K562 (cell line): ENCODE measurements around the gene ZBTB22. TPM values are rescaled to one million over a fixed set of nuclear protein-coding genes. Genes with fewer than 3 reads are reported as not detected.
A peak's percentile ranks its signal among the peaks of the same experiment; 100 is the strongest.

Experiments used
- ARNT ChIP-seq, 2 experiments: fragments of 450-650 bp; IDR thresholded peaks; 2 replicates each; pipeline ENCODE4 v1.6.1; 2016; ENCODE audit warnings: mild to moderate bottlenecking in 1 of 2
- CXXC5 ChIP-seq: fragments of 250-450 bp; sonication (Bioruptor Pico); IDR thresholded peaks from 2 replicates; pipeline ENCODE4 v1.8.0; 2022; ENCODE audit warnings: inconsistent platforms, mild to moderate bottlenecking, moderate library complexity
- DNMT1 ChIP-seq: fragments of 450-650 bp; IDR thresholded peaks from 2 replicates; pipeline ENCODE4 v1.6.1; 2016; ENCODE audit warnings: antibody characterized with exemption, mild to moderate bottlenecking
- GABPA ChIP-seq: fragments of 200-800 bp; sonication (Bioruptor generic); conservative IDR thresholded peaks from 2 replicates; pipeline ENCODE4 v1.6.1; 2016; ENCODE audit warnings: low read depth, missing genetic modification characterization, missing compliant biosample characterization
- HDAC1 ChIP-seq, 2 experiments: fragments of 450-650 bp; IDR thresholded peaks; 2 replicates each; pipeline ENCODE4 v1.6.1; 2016 to 2017; ENCODE audit warnings: inconsistent platforms in 1 of 2, mild to moderate bottlenecking in 1 of 2, moderate library complexity in 1 of 2
- MAFK ChIP-seq: IDR thresholded peaks from 2 replicates; pipeline ENCODE4 v1.6.1; 2011; ENCODE audit warnings: low read length, improper control_type of control experiment
- SMAD4 ChIP-seq: fragments of 250-450 bp; sonication (Bioruptor Pico); conservative IDR thresholded peaks from 2 replicates; pipeline ENCODE4 v1.8.0; 2021; ENCODE audit warnings: inconsistent platforms, mild to moderate bottlenecking, moderate library complexity
- SMARCC2 ChIP-seq: fragments of 450-650 bp; IDR thresholded peaks from 2 replicates; pipeline ENCODE4 v1.6.1; 2017; ENCODE audit warnings: antibody characterized with exemption, moderate library complexity, mild to moderate bottlenecking, low read depth
- TBP ChIP-seq: optimal IDR thresholded peaks from 2 replicates; pipeline ENCODE3; 2011; ENCODE audit warnings: low read depth, low read length, improper control_type of control experiment
- ZNF384 ChIP-seq: IDR thresholded peaks from 2 replicates; pipeline ENCODE4 v1.6.1; 2012; ENCODE audit warnings: low read depth, low read length, improper control_type of control experiment
- polyA plus RNA-seq, 8 experiments: library from polyadenylated mRNA; depleted of rRNA in 4 of 8; stranded (reverse) in 5 of 8; unstranded in 3 of 8; fragments of >200 nt; fragmentation: Nextera tagmentation in 2 of 8; fragmentation: Illumina TruSeq in 1 of 8; extraction: Ambion mirVana in 2 of 8; extraction: Trizol in 1 of 8; gene quantifications; 2 replicates each; pipeline versions ENCODE4 v1.2.1 to v1.2.3, GENCODE V29; 2011 to 2014; ENCODE audit warnings: inconsistent platforms in 1 of 8, missing spikeins in 1 of 8
- total RNA-seq, 7 experiments: library from RNA; depleted of rRNA in 6 of 7; stranded (reverse); fragments of >200 nt in 6 of 7; fragmentation: Illumina TruSeq in 2 of 7; extraction: Trizol in 2 of 7; gene quantifications; 2 replicates each; pipeline versions ENCODE4 v1.2.1 to v1.2.3, GENCODE V29; 2011 to 2021; ENCODE audit warnings: low replicate concordance in 1 of 7
- TF ChIP-seq, protein P1 (sequence below): IDR thresholded peaks from 2 replicates; pipeline ENCODE4 v1.6.1; 2016; ENCODE audit warnings: missing genetic modification characterization, missing compliant biosample characterization
- TF ChIP-seq, protein P2 (sequence below), 2 experiments: fragments of 450-650 bp in 1 of 2; sonication (generic) in 1 of 2; formaldehyde crosslinking in 1 of 2; IDR thresholded peaks in 1 of 2; conservative IDR thresholded peaks in 1 of 2; 2 replicates each; pipeline versions ENCODE4 v1.6.1 to v1.8.1; 2016 to 2023; ENCODE audit warnings: mild to moderate bottlenecking in 2 of 2, moderate library complexity in 2 of 2, inconsistent platforms in 1 of 2, missing genetic modification reagents in 1 of 2
- TF ChIP-seq, protein P3 (sequence below): sonication (generic); formaldehyde crosslinking; IDR thresholded peaks from 2 replicates; pipeline ENCODE4 v1.8.0; 2022; ENCODE audit warnings: mild to moderate bottlenecking, missing genetic modification reagents
- TF ChIP-seq, protein P4 (sequence below): fragments of 450-650 bp; IDR thresholded peaks from 2 replicates; pipeline ENCODE4 v1.7.0; 2016; ENCODE audit warnings: borderline replicate concordance
- TF ChIP-seq, protein P5 (sequence below), 3 experiments: IDR thresholded peaks in 2 of 3; conservative IDR thresholded peaks in 1 of 3; 2 replicates each; pipeline ENCODE4 v1.5.1; 2011 to 2012; ENCODE audit warnings: low read length in 3 of 3, mild to moderate bottlenecking in 3 of 3, control low read depth in 2 of 3, improper control_type of control experiment in 1 of 3, inconsistent platforms in 1 of 3, low read depth in 1 of 3, mixed read lengths in 1 of 3, moderate library complexity in 1 of 3; ENCODE audit not compliant: insufficient read depth in 2 of 3

The ZBTB22 gene
- total and polyA plus RNA-seq, 9 of the 15 experiments (the other 6 are each of a cell fraction or from before 2014, with no cell fraction given) = 0.21 to 11.9 (median 7.1) TPM

DNA sequence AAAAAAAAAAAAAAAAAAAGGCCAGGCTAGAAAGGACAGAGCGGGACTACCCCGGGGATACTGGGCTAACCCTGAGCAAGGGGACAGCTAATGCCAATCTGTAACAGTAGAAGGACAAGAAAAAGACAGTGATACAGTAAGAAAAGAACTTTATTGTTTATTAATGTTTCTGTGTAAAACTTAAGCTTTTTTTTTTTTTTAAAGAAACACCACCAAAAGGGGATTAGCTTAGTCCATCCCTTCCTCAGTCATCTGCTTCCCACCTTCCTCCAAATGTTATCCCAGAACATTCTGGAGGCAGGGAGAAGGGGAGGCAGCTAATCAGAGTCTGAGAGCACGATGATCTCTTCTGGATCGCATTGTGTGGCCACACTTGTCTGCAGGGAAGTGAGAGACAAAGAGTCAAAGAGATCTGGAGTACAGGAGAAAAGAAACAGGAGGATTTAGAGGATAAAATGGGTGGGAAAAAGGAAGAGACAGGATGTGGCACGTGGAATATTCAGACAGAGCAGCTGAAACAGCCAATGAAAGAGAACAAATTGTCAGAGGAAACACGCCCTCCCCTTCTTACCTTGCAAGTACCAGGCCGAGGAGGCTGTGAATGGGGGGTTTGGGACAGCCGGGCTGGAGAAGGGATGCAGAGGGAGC is 1.0 kb upstream of the ZBTB22 start (continued):
- TF ChIP-seq, protein P1, sequence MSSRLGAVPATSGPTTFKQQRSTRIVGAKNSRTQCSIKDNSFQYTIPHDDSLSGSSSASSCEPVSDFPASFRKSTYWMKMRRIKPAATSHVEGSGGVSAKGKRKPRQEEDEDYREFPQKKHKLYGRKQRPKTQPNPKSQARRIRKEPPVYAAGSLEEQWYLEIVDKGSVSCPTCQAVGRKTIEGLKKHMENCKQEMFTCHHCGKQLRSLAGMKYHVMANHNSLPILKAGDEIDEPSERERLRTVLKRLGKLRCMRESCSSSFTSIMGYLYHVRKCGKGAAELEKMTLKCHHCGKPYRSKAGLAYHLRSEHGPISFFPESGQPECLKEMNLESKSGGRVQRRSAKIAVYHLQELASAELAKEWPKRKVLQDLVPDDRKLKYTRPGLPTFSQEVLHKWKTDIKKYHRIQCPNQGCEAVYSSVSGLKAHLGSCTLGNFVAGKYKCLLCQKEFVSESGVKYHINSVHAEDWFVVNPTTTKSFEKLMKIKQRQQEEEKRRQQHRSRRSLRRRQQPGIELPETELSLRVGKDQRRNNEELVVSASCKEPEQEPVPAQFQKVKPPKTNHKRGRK = peak; percentile 69
- TF ChIP-seq, protein P2, sequence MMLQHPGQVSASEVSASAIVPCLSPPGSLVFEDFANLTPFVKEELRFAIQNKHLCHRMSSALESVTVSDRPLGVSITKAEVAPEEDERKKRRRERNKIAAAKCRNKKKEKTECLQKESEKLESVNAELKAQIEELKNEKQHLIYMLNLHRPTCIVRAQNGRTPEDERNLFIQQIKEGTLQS (IDR thresholded peaks at IDR 0.05) = 0 out of 2 replicates have a peak, but pooled peaks have one; percentile 5
- TF ChIP-seq, protein P2 (CRISPR knock-in tag; conservative IDR thresholded peaks at IDR 0.05) = no peak
- TF ChIP-seq HDAC1 (IDR thresholded peaks at IDR 0.05) (0 out of 4 replicates have a peak, but pooled peaks of 1 of the 2 experiments have one; percentile 4), ZNF384 (peak; percentile 95), GABPA (tag) (0 out of 2 replicates have a peak, but pooled peaks have one; percentile 10), TBP (peak; percentile 9), MAFK (no peak), SMAD4 (CRISPR knock-in tag) (no peak), SMARCC2 (no peak), ARNT (IDR thresholded peaks at IDR 0.05) (0 out of 4 replicates have a peak, but pooled peaks have one; percentile 2 to 15), CXXC5 (no peak), DNMT1 (0 out of 2 replicates have a peak, but pooled peaks have one; percentile 9)
- TF ChIP-seq, protein P3, sequence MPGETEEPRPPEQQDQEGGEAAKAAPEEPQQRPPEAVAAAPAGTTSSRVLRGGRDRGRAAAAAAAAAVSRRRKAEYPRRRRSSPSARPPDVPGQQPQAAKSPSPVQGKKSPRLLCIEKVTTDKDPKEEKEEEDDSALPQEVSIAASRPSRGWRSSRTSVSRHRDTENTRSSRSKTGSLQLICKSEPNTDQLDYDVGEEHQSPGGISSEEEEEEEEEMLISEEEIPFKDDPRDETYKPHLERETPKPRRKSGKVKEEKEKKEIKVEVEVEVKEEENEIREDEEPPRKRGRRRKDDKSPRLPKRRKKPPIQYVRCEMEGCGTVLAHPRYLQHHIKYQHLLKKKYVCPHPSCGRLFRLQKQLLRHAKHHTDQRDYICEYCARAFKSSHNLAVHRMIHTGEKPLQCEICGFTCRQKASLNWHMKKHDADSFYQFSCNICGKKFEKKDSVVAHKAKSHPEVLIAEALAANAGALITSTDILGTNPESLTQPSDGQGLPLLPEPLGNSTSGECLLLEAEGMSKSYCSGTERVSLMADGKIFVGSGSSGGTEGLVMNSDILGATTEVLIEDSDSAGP (CRISPR knock-in tag) = peak; percentile 78
- TF ChIP-seq, protein P4, sequence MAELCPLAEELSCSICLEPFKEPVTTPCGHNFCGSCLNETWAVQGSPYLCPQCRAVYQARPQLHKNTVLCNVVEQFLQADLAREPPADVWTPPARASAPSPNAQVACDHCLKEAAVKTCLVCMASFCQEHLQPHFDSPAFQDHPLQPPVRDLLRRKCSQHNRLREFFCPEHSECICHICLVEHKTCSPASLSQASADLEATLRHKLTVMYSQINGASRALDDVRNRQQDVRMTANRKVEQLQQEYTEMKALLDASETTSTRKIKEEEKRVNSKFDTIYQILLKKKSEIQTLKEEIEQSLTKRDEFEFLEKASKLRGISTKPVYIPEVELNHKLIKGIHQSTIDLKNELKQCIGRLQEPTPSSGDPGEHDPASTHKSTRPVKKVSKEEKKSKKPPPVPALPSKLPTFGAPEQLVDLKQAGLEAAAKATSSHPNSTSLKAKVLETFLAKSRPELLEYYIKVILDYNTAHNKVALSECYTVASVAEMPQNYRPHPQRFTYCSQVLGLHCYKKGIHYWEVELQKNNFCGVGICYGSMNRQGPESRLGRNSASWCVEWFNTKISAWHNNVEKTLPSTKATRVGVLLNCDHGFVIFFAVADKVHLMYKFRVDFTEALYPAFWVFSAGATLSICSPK = no peak
- TF ChIP-seq, protein P5, sequence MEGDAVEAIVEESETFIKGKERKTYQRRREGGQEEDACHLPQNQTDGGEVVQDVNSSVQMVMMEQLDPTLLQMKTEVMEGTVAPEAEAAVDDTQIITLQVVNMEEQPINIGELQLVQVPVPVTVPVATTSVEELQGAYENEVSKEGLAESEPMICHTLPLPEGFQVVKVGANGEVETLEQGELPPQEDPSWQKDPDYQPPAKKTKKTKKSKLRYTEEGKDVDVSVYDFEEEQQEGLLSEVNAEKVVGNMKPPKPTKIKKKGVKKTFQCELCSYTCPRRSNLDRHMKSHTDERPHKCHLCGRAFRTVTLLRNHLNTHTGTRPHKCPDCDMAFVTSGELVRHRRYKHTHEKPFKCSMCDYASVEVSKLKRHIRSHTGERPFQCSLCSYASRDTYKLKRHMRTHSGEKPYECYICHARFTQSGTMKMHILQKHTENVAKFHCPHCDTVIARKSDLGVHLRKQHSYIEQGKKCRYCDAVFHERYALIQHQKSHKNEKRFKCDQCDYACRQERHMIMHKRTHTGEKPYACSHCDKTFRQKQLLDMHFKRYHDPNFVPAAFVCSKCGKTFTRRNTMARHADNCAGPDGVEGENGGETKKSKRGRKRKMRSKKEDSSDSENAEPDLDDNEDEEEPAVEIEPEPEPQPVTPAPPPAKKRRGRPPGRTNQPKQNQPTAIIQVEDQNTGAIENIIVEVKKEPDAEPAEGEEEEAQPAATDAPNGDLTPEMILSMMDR (IDR thresholded peaks at IDR 0.05 in 2 of 3, conservative IDR thresholded peaks at IDR 0.05 in 1 of 3; ENCODE audit: insufficient read depth in 2 of 3, low read depth in 1 of 3, low read length in 3 of 3) = 0 out of 6 replicates have a peak, but pooled peaks of 1 of the 3 experiments have one; percentile 2
- TF ChIP-seq, all 486 proteins: peak for 15
